Ectodermal cell (in vitro differentiated cells): Measurements from ENCODE around the gene ACLY.
"Not testable (repeated sequence)": the region's sequence is repeated elsewhere in the genome, so short reads cannot be mapped to it uniquely, and the experiment has no call there.

Experiments used
- H3K27ac ChIP-seq: 2 replicates; pipeline ENCODE4 v1.7.0; 2013; ENCODE audit warnings: mild to moderate bottlenecking, low read depth, low read length; ENCODE audit not compliant: insufficient read depth, poor library complexity, severe bottlenecking
- H3K27me3 ChIP-seq: 2 replicates; pipeline ENCODE4 v1.7.0; 2013; ENCODE audit warnings: mild to moderate bottlenecking, low read length; ENCODE audit not compliant: insufficient read depth, control insufficient read depth, poor library complexity, severe bottlenecking
- H3K36me3 ChIP-seq: one replicate; pipeline ENCODE4 v1.7.0; 2013; ENCODE audit warnings: low read length; ENCODE audit not compliant: control insufficient read depth, insufficient read depth
- H3K4me1 ChIP-seq: one replicate; pipeline ENCODE4 v1.7.0; 2013; ENCODE audit warnings: low read length; ENCODE audit not compliant: control insufficient read depth, insufficient read depth
- H3K4me3 ChIP-seq: 2 replicates; pipeline ENCODE4 v1.7.0; 2013; ENCODE audit warnings: low read depth, low read length, control low read depth; ENCODE audit not compliant: insufficient read depth
- H3K9me3 ChIP-seq: 2 replicates; pipeline ENCODE4 v1.7.0; 2013; ENCODE audit warnings: mild to moderate bottlenecking, low read length, moderate library complexity; ENCODE audit not compliant: control insufficient read depth
- WGBS, 2 experiments: methylation state at CpG; one replicate each; pipeline ENCODE4 v1.1.7; 2013; ENCODE audit warnings: missing lambda C conversion rate in 2 of 2; 5-methylcytosine and 5-hydroxymethylcytosine counted together

The ACLY gene

GRCh38 chr17:41895617-41896016 is 23.1 kb downstream of the ACLY start:
- Histone ChIP-seq H3K36me3 (peaks cover 80% of the 10 kb centered on the region), H3K4me1 (no peaks in the 10 kb centered on the region), H3K9me3 (no peaks in the 10 kb centered on the region), H3K27me3 (no peaks in the 10 kb centered on the region), H3K27ac (no peak overlapping the region), H3K4me3 (no peak overlapping the region)
- WGBS, 2 experiments: 87 to 89% methylated on average over 5 of the region's 5 CpGs

GRCh38 chr17:41894791-41895331 is 23.9 kb downstream of the ACLY start:
- H3K4me3 ChIP-seq: no peak overlapping the region
- H3K36me3 ChIP-seq: peaks cover 79% of the 10 kb centered on the region

GRCh38 chr17:41893384-41893783 is 25.4 kb downstream of the ACLY start:
- peaks cover 79% of the 10 kb centered on the region for H3K36me3 ChIP-seq
- WGBS, 2 experiments: 95 to 96% methylated on average over 3 of the region's 3 CpGs
- H3K9me3 ChIP-seq: no peaks in the 10 kb centered on the region
- no peaks in the 10 kb centered on the region for H3K27me3 ChIP-seq
- no peak overlapping the region for H3K27ac ChIP-seq
- H3K4me3 ChIP-seq: no peak overlapping the region
- H3K4me1 ChIP-seq: no peaks in the 10 kb centered on the region

More at GRCh38 chr17:41894791-41895331, 23.9 kb downstream of the ACLY start:
- 79 to 81% methylated on average over 7 of the region's 7 CpGs for WGBS, 2 experiments
- Histone ChIP-seq H3K9me3 (no peaks in the 10 kb centered on the region), H3K4me1 (no peaks in the 10 kb centered on the region), H3K27ac (no peak overlapping the region), H3K27me3 (no peaks in the 10 kb centered on the region)

GRCh38 chr17:41892021-41892376 is 26.8 kb downstream of the ACLY start:
- Histone ChIP-seq H3K36me3 (peaks cover 78% of the 10 kb centered on the region), H3K4me1 (no peaks in the 10 kb centered on the region), H3K4me3 (no peak overlapping the region), H3K27me3 (no peaks in the 10 kb centered on the region), H3K9me3 (no peaks in the 10 kb centered on the region), H3K27ac (no peak overlapping the region)
- 93 to 99% methylated on average over 4 of the region's 4 CpGs for WGBS, 2 experiments

- Histone ChIP-seq H3K27me3 (no peaks in the 10 kb centered on the region), H3K4me1 (peaks cover 3% of the 10 kb centered on the region), H3K27ac (no peak overlapping the region), H3K4me3 (no peak overlapping the region), H3K9me3 (no peaks in the 10 kb centered on the region), H3K36me3 (peaks cover 81% of the 10 kb centered on the region)
- WGBS, 2 experiments: 92 to 97% methylated on average over 6 to 7 of the region's 7 CpGs
These were observed 27.4 kb downstream of the ACLY start for GRCh38 chr17:41891135-41892020.

GRCh38 chr17:41888332-41888965 is 30.3 kb downstream of the ACLY start:
- peaks cover 9% of the 10 kb centered on the region for H3K4me1 ChIP-seq
- H3K4me3 ChIP-seq: no peak overlapping the region
- no peaks in the 10 kb centered on the region for H3K9me3 ChIP-seq
- peaks cover 76% of the 10 kb centered on the region for H3K36me3 ChIP-seq
- H3K27ac ChIP-seq: no peak overlapping the region
- no peaks in the 10 kb centered on the region for H3K27me3 ChIP-seq
- 90 to 92% methylated on average over 6 of the region's 6 CpGs for WGBS, 2 experiments

GRCh38 chr17:41885733-41886132 is 33.0 kb downstream of the ACLY start:
- H3K36me3 ChIP-seq: peaks cover 68% of the 10 kb centered on the region
- no peaks in the 10 kb centered on the region for H3K27me3 ChIP-seq
- 52 to 56% methylated on average over 6 of the region's 6 CpGs for WGBS, 2 experiments
- peaks cover 9% of the 10 kb centered on the region for H3K4me1 ChIP-seq
- no peaks in the 10 kb centered on the region for H3K9me3 ChIP-seq
- H3K27ac ChIP-seq: peak overlapping the region; percentile 71
- H3K4me3 ChIP-seq: no peak overlapping the region

- 96% methylated on average over 6 of the region's 6 CpGs for WGBS, 2 experiments
- H3K4me1 ChIP-seq: peaks cover 9% of the 10 kb centered on the region
- H3K36me3 ChIP-seq: peaks cover 70% of the 10 kb centered on the region
- H3K9me3 ChIP-seq: no peaks in the 10 kb centered on the region
- H3K27ac ChIP-seq: no peak overlapping the region
- no peaks in the 10 kb centered on the region for H3K27me3 ChIP-seq
- H3K4me3 ChIP-seq: no peak overlapping the region
These were observed 36.0 kb downstream of the ACLY start for GRCh38 chr17:41882756-41883155.

- Histone ChIP-seq H3K9me3 (no peaks in the 10 kb centered on the region), H3K36me3 (peaks cover 70% of the 10 kb centered on the region), H3K4me1 (no peaks in the 10 kb centered on the region), H3K27ac (no peak overlapping the region), H3K27me3 (no peaks in the 10 kb centered on the region), H3K4me3 (no peak overlapping the region)
- WGBS, 2 experiments: 91 to 96% methylated on average over 4 of the region's 4 CpGs
These were observed 38.6 kb downstream of the ACLY start for GRCh38 chr17:41880130-41880529.

- WGBS, 2 experiments: 95 to 97% methylated on average over 9 of the region's 9 CpGs
- H3K4me3 ChIP-seq, H3K9me3 ChIP-seq, H3K4me1 ChIP-seq, H3K27ac ChIP-seq, H3K27me3 ChIP-seq: not testable (repeated sequence)
- H3K36me3 ChIP-seq: peaks cover 74% of the 10 kb centered on the region
These were observed 44.5 kb downstream of the ACLY start for GRCh38 chr17:41874293-41874670.
